GM18505 (cell line): ENCODE data around the gene CHST13.
"Not testable (repeated sequence)": the region's sequence is repeated elsewhere in the genome, so short reads cannot be mapped to it uniquely, and the experiment has no call there.

ENCODE experiments used
- ATAC-seq: cut with Tn5 transposase; IDR thresholded peaks from one replicate; pipeline ENCODE4 v1.9.1; 2021; ENCODE audit not compliant: unreplicated experiment
- POLR2A ChIP-seq: IDR thresholded peaks from 4 replicates; pipeline ENCODE4 v1.6.1; 2011; ENCODE audit warnings: borderline replicate concordance; ENCODE audit not compliant: insufficient read depth, insufficient read length; ENCODE audit errors: extremely low read depth

The CHST13 gene

DNA sequence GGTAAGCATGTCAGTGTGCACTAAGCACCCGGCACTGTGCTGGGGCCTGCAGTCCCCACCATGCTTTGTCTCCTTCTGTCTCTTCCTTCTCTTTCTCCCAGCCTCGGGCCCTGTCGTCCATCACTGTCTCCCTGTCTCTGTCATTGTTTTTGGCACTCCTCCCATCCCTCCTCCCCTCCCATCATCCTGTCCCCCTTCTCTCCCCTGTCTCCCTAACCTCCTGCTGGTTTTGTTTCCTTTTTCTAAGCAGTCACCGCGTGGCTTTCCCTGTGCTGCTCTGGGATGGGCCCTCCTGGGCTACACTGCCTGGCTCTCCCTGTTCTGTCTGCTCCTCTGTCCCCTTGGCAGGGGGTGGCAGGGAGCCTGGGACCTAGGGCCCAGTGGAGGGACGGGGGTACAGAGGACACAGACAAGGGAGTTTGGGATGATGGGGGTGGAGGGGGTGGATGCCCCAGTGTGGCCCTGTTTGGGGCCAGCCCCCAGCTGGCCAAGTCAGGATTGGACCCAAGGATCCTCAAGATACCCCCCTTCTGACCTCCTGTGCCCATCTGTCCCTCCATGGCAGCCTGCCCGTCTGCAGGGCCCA lies 5.7 kb downstream of the CHST13 start:
- no peak for TF ChIP-seq POLR2A
- ATAC-seq, result no peak

DNA sequence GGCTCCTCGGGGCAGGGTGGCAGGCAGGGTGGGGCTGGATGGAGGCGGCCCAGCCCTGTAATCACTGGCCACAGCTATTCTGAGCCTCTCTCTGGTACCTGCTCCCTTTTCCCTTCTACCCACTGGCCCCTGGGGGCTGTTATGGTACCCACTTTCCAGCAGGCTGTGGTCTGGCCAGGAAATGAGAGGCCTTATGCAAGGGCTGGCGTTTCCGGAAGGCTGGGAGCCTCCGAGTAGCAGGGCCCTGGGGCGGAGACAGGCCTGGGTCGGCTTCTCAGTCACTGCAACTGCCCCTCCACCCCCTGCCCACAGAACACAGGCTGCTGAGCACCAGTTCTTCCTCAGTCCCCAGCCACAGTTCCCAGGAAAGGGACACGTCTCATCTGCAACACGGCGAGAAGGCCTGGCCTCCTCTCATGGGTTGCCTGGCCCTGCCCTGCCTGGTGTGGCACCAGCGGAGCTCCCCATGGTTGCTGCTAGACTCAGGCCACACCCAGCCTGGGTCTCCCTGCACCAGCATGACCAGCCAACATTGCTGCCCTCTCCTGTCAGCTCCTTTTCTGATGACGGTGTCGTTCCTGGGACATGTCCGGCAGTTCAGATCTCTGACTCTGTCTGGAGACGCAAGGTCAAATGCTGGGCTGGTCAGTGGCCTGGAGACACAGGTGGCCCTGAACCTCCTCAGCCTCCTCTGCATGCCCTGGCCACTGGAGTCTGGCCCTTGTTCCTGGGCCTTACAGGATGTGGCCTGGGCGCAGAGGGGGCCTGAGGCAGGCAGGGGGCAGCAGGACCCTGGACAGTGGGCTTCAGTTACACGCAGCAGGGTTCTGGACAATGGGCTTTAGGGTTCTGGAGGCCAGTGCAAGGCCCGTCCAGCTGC lies 6.5 kb downstream of the CHST13 start:
- TF ChIP-seq POLR2A, result no peak
- no peak for ATAC-seq

DNA sequence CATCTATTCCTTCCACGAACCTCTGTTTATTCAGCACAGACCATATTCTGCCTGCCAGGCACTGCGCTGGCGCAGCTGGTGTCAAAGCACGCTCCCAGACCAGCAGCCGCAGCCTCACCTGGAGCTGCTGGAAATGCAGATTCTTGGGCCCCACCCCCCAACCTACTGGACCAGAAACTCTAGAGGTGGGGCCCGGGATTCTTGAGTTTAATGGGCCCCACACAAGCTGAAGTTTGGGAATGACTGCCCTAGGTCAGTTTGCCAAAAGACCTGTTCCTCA lies 7.0 kb downstream of the CHST13 start:
- no peak for ATAC-seq
- no peak for TF ChIP-seq POLR2A

DNA sequence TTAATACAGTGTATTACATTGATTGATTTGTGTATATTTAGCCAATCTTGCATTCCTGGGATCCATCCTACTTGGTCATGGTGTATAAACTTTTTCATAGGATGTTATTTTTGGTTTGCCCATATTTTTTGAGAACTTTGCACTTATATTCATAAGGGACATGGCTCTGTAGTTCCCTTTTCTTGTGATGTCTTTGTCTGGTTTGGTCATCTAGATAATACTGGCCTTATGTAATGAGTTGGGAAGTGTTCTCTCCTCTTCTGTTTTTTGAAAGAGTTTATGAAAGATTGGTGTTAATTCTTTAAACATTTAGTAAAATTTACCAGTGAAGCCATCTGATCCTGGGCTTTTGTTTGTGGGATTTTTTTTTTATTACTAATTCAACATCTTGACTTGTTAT lies 9.6 kb downstream of the CHST13 start:
- no peak for ATAC-seq
- no peak for TF ChIP-seq POLR2A

DNA sequence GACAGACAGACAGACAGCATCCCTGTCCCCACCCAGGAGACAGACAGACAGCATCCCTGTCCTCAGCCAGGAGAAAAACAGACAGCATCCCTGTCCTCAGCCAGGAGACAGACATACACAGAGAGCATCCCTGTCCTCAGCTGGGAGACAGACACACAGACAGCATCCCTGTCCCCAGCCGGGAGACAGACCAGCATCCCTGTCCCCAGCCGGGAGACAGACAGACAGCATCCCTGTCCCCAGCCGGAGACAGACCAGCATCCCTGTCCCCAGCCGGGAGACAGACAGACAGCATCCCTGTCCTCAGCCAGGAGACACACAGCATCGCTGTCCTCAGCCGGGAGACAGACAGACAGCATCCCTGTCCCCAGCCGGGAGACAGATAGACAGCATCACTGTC lies 10.8 kb downstream of the CHST13 start:
- not testable (repeated sequence) for ATAC-seq

DNA sequence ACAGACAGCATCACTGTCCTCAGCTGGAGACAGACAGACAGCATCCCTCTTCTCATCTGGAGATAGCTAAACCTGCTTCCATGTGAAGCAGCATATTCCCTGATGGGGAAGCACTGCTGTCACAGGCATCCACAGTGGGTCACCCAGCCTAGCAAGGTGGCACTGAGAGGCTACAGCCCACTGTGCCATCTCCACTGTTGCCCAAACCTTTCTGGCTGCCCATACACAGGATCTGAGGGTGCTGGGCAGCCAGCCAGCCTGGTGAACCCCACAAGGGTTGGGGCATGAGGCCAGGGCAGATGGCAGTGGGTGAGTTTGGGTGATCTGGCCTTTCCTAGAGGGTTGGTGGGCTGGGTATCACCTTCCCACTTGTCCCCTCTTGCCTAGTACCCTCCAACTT lies 11.7 kb downstream of the CHST13 start:
- no peak for TF ChIP-seq POLR2A
- ATAC-seq, result no peak

DNA sequence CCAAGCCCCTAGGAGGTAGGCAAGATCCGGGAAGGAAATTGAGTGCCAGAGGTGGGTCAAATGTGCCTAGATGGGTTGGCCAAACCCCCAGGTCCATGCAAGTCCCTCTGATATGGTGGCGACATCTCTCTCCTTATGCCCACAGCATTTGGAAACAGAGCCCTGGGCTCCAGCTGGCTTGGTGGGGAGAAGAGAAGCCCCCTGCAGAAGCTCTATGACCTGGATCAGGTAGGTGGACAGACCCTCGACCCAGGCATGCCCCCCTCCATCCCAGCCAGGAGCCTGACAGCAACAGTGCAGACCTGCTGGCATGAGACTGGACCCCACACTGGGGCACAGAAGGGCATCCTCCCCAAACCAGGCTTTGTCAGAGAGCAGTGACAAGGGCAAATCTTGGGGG lies 12.2 kb downstream of the CHST13 start:
- no peak for TF ChIP-seq POLR2A
- ATAC-seq, result no peak

DNA sequence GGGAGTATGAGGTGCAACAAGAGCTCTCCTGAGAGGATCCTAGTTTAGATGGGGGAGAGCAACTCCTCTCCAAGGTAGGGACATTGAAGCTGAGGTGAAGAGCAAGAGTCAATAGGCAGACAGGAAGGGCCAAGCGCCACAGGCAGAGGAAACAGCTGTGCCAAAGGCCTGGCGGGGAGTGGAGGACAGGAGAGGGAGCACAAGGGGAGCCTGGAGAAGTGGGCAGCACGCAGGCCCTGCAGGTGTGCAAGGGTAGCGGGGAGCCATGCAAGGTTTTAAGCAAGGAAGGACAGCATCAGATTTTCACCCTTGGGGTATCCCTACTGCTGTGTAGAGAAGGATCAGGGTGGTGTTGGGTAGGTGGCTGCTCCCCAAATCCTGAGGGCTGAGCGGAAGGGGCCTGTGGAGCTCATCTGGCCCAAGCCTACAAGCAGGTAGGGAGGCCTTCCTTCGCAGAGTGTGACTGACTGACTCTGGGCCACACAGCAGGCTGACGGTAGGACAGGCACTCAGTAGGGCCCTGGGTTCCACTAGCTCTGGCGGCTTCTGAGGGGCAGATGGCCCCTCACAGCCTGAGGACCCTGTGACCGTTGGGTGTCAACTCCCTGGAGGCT lies 13.3 kb downstream of the CHST13 start:
- no peak for TF ChIP-seq POLR2A
- ATAC-seq, result no peak

DNA sequence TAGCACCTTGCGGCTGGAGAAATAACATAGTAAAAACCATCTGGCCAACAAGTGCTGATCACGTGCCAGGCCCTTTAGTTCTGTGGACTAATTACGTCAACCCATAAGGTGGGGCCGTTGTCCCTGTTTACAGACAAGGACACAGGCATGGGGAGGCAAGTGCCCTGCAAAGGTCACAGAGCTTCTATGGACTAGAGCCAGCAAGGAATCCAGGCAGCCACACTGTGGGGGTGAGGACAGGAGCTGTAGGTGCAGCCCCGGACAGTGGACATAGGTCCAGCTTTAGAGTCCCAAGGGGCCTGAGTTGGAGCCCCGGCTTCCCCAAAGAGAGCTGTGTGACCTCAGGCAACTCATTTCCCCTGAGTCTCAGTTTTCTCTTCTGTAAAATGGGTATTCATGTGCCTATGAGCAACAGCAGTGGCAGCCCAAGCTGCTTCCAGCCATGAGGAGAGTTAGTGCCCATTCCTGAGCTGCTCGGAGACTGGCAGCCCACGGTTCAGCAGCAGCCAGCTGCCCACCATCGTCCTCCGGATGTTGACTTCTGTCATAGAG lies 13.9 kb downstream of the CHST13 start:
- ATAC-seq, result no peak
- TF ChIP-seq POLR2A, result no peak

DNA sequence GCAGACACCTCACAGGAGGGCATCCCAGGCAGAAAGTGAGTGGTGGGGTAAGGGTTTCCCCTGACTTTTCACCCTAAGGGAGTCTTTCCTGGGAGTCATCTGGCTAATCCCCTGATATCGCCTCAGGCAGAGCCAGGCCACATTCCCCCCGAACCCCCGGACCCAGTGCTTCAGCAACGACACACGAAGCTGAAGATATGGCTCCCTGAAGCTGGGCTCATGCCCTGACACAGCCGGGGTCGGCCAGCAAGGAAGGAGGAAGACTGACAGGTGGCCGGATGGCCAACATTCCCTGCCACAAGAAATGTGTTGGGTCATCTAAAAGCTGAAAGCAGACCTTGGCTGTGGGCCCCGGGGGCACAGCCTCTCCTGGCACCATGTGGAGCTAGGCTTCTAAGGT lies 14.4 kb downstream of the CHST13 start:
- no peak for ATAC-seq
- TF ChIP-seq POLR2A, result no peak

DNA sequence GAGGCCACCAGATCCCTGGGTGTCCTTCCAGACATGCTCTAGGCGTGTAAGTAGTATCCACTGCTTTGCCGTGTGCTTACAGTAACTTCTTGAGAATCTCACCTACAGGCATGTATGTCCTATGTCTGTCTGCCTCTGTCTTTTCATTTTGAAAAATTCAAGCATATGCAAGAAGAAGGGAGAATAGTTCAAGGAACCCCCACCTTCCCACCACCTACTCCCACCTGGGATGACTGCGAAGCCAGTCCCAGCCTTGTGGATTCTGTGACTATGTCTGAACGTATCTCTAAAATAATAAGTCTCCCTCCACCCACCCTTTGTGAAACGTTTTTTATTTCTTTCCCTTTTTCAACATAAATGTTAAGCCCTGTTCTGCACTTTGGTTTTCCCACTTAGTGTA lies 15.0 kb downstream of the CHST13 start:
- no peak for ATAC-seq
- no peak for TF ChIP-seq POLR2A

DNA sequence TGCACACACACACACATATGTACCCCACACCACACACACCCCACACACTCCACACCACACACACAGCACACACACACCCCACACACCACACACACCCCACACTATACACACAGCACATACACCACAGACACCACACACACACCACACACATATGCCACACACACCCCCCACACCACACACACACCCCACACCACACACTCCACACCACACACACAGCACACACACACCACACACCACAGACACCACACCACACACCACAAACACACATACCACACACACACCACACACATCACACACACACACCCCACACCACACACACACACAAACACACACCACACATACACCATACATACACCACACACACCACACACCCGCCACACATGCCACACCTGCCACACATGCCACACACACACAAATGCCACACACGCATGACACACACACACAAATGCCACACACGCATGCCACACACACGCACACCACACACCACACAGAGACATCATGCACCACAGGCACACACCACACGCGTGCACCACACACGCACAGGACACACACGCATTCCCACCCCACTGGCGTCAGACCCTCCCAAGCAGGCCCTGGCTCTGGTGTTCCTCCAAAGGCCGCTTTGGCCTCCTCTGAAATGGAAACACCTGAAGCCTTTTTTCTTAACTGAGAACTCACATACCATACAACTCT lies 15.7 kb downstream of the CHST13 start:
- no peak for TF ChIP-seq POLR2A
- ATAC-seq, result no peak

DNA sequence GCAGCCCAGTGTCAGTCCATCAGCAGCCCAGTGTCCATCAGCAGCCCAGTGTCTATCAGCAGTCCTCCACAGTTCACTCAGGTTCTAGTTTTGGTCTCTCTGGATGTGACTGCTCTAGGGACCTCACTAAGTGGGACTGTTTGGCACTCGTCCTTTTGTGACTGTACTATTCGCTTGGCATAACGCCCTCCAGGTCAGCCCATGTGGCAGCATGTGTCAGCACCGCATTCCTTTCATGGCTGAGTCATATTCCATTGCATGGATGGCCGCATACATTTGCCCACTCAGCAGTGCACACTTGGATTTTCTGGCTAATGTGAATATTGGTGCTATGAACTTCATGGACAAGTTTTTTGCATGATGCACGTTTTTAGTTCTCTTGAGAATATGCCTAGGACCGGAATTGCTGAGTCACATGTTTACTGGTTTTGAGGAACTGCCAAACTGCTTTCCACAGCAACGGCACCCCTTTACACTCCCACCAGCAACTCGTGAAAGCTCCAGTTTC lies 16.4 kb downstream of the CHST13 start:
- TF ChIP-seq POLR2A, result no peak
- no peak for ATAC-seq

DNA sequence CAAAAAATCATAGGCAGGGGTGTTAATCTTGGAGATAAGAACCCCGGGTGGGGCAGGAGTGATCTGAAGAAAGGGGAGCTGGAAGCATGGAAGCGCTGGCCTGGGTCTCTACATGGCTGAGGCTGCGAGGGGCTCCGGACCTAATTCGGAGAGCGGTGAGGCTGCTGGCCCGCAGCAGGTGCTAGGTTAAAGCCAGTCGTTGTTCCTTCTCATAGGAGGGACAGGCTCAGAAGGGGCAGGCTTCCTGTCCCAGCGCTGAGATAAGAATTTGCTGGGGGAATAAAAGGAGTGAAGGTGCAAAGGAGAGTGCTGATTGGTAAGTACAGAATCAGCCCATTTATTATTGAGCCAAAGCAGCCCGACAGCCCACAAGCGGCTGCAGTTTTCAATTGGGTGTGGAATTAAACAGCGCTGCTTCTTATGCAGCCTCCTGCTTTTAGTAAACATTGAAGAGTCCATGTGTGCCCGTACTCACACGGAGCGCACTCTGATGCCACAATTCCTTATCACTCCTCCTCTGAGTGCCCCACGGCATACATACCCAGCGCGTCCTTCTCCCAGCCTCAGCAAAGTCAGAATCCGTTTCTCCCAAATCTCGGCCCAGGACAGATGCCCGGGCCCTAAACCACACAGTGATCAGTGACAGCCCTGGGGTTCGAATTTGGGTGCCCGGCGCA lies 17.1 kb downstream of the CHST13 start:
- TF ChIP-seq POLR2A, result no peak
- ATAC-seq, result no peak
